Uterus (tissue), 4 donors: ENCODE data around the gene NCLN. TPM values are rescaled to one million over a fixed set of nuclear protein-coding genes. Genes with fewer than 3 reads are reported as not detected.

Experiments used
- DNase-seq, 2 donors: peaks; one replicate each; pipeline ENCODE4 v3.0.0-alpha.2; 2019 to 2020
- H3K27ac ChIP-seq, 2 donors: fragments of 200-600 bp; sonication (generic); 1 replicate in 1 of 2; 2 replicates in 1 of 2; pipeline ENCODE4 v1.5.1; 2016 to 2018
- H3K27me3 ChIP-seq, 2 donors: fragments of 200-600 bp; sonication (generic); one replicate each; pipeline ENCODE4 v1.5.1; 2018 to 2019; ENCODE audit warnings: control low read depth in 1 of 2
- H3K36me3 ChIP-seq, 2 donors: fragments of 200-600 bp; sonication (generic); one replicate each; pipeline ENCODE4 v1.5.1; 2019; ENCODE audit warnings: control low read depth in 1 of 2
- H3K4me1 ChIP-seq, 2 donors: fragments of 200-600 bp; sonication (generic); one replicate each; pipeline ENCODE4 v1.5.1; 2018 to 2019; ENCODE audit warnings: control low read depth in 1 of 2
- H3K4me3 ChIP-seq, 2 donors: fragments of 200-600 bp; sonication (generic); 1 replicate in 1 of 2; 2 replicates in 1 of 2; pipeline ENCODE4 v1.5.1; 2018 to 2019; ENCODE audit warnings: mild to moderate bottlenecking in 1 of 2
- H3K9me3 ChIP-seq, 2 donors: fragments of 200-600 bp; sonication (generic); one replicate each; pipeline ENCODE4 v1.5.1; 2019; ENCODE audit warnings: control low read depth in 1 of 2
- CTCF ChIP-seq, 4 experiments: fragments of 200-600 bp in 2 of 4; fragments of 450-650 bp in 2 of 4; sonication (generic) in 2 of 4; IDR thresholded peaks; one replicate each; pipeline ENCODE4 v1.5.1; 2016 to 2019; ENCODE audit warnings: antibody characterized with exemption in 4 of 4, mild to moderate bottlenecking in 2 of 4, moderate library complexity in 1 of 4
- POLR2A ChIP-seq, 2 donors: fragments of 450-650 bp; IDR thresholded peaks; one replicate each; pipeline ENCODE4 v1.6.1; 2016; ENCODE audit warnings: antibody characterized with exemption in 2 of 2, mild to moderate bottlenecking in 1 of 2, moderate library complexity in 1 of 2
- intact Hi-C: fragments of 100-400 bp; cut with DNase I; formaldehyde crosslinking; loops from one replicate; pipeline ENCODE4 v1.15.1; 2023; ENCODE audit warnings: low total_unique reads
- total RNA-seq, 4 donors: library from RNA; depleted of rRNA in 3 of 4; stranded (reverse); fragments of >200 nt in 3 of 4; gene quantifications; one replicate each; pipeline versions ENCODE4 v1.1.0 to v1.2.4, GENCODE V29; 2014 to 2023
- donor health status: DM: yes; HTN: yes; CAD: no.

The NCLN gene
- total RNA-seq, 4 donors from 2014 or later, result 19.2 to 37.3 (median 28.2) TPM

- H3K27ac ChIP-seq, result no peak overlapping the region
- no peak for TF ChIP-seq CTCF (IDR thresholded peaks at IDR 0.05)
- no peak for TF ChIP-seq POLR2A (IDR thresholded peaks at IDR 0.05)
- intact Hi-C loops, result no loop called here
- no peaks in the 10 kb centered on the region for H3K27me3 ChIP-seq
- no peak for DNase-seq
- no peaks in the 10 kb centered on the region for H3K9me3 ChIP-seq
- no peaks in the 10 kb centered on the region for H3K4me1 ChIP-seq
- no peaks in the 10 kb centered on the region for H3K36me3 ChIP-seq
- no peak overlapping the region for H3K4me3 ChIP-seq
Observed at GRCh38 chr19:3203805-3204645, 18.3 kb downstream of the NCLN start.

- no peak overlapping the region for H3K4me3 ChIP-seq
- no peaks in the 10 kb centered on the region for H3K36me3 ChIP-seq
- no peak for TF ChIP-seq CTCF (IDR thresholded peaks at IDR 0.05)
- TF ChIP-seq POLR2A (IDR thresholded peaks at IDR 0.05), result no peak
Observed at GRCh38 chr19:3204646-3205275, 19.0 kb downstream of the NCLN start.

GRCh38 chr19:3206216-3206953, 20.7 kb downstream of the NCLN start:
- intact Hi-C loops, result no loop called here
- H3K36me3 ChIP-seq, result no peaks in the 10 kb centered on the region
- no peak overlapping the region for H3K27ac ChIP-seq
- H3K9me3 ChIP-seq, result no peaks in the 10 kb centered on the region
- no peak overlapping the region for H3K4me3 ChIP-seq
- H3K4me1 ChIP-seq, result no peaks in the 10 kb centered on the region
- TF ChIP-seq POLR2A (IDR thresholded peaks at IDR 0.05), result no peak
- no peak for TF ChIP-seq CTCF (IDR thresholded peaks at IDR 0.05)
- DNase-seq, result no peak
- no peaks in the 10 kb centered on the region for H3K27me3 ChIP-seq

More at GRCh38 chr19:3204646-3205275, 19.0 kb downstream of the NCLN start:
- intact Hi-C loops, result no loop called here
- H3K27ac ChIP-seq, result no peak overlapping the region
- DNase-seq, result no peak
- H3K9me3 ChIP-seq, result no peaks in the 10 kb centered on the region
- H3K4me1 ChIP-seq, result no peaks in the 10 kb centered on the region
- H3K27me3 ChIP-seq, result no peaks in the 10 kb centered on the region

- Histone ChIP-seq H3K27ac (no peak overlapping the region), H3K27me3 (no peaks in the 10 kb centered on the region), H3K4me1 (no peaks in the 10 kb centered on the region), H3K36me3 (no peaks in the 10 kb centered on the region), H3K9me3 (no peaks in the 10 kb centered on the region), H3K4me3 (no peak overlapping the region)
- no peak for DNase-seq
- intact Hi-C loops, result no loop called here
- TF ChIP-seq POLR2A (IDR thresholded peaks at IDR 0.05) (no peak), CTCF (IDR thresholded peaks at IDR 0.05) (no peak)
Observed at GRCh38 chr19:3207461-3208242, 21.9 kb downstream of the NCLN start.
